ACC112 (cell line): Measurements from ENCODE around the gene LASP1NB.
"Not testable (repeated sequence)": the region's sequence is repeated elsewhere in the genome, so short reads cannot be mapped to it uniquely, and the experiment has no call there.

Experiments used
- H2AFZ ChIP-seq: fragments of 200-600 bp; sonication (generic); one replicate; pipeline ENCODE4 v1.6.0; 2017; ENCODE audit warnings: antibody characterized with exemption, low read length; ENCODE audit not compliant: unreplicated experiment
- H3K27ac ChIP-seq: fragments of 200-600 bp; sonication (generic); 2 replicates; pipeline ENCODE4 v1.5.1; 2014; ENCODE audit warnings: low read depth, mild to moderate bottlenecking, antibody characterized with exemption, low read length, moderate library complexity
- H3K27me3 ChIP-seq: fragments of 200-600 bp; sonication (generic); 2 replicates; pipeline ENCODE4 v1.6.1; 2014; ENCODE audit warnings: mild to moderate bottlenecking, antibody characterized with exemption, low read length, moderate library complexity, mixed read lengths; ENCODE audit not compliant: insufficient read depth
- H3K36me3 ChIP-seq: fragments of 200-600 bp; sonication (generic); 2 replicates; pipeline ENCODE4 v1.6.1; 2016; ENCODE audit warnings: mild to moderate bottlenecking, antibody characterized with exemption, low read length, moderate library complexity, mixed read lengths; ENCODE audit not compliant: insufficient read depth
- H3K4me1 ChIP-seq: fragments of 200-600 bp; sonication (generic); one replicate; pipeline ENCODE4 v1.6.1; 2016; ENCODE audit warnings: low read length, mixed read lengths; ENCODE audit not compliant: insufficient read depth, unreplicated experiment, control insufficient read depth
- H3K4me3 ChIP-seq: fragments of 200-600 bp; sonication (generic); 2 replicates; pipeline ENCODE4 v1.5.1; 2014; ENCODE audit warnings: mild to moderate bottlenecking, low read depth, low read length
- H3K79me2 ChIP-seq: fragments of 200-600 bp; sonication (generic); one replicate; pipeline ENCODE4 v1.6.0; 2016; ENCODE audit warnings: low read length; ENCODE audit not compliant: control insufficient read depth, unreplicated experiment, insufficient read depth

Gene LASP1NB

DNA sequence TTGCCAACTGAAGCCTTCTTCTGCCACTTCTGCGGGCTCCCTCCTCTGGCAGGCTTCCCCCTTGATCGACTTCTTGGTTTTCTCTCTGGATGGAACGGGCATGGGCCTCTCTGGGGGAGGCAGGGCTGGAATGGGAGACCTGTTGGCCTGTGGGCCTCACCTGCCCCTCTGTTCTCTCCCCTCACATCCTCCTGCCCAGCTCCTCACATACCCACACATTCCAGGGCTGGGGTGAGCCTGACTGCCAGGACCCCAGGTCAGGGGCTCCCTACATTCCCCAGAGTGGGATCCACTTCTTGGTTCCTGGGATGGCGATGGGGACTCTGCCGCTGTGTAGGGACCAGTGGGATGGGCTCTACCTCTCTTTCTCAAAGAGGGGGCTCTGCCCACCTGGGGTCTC, 6.5 kb upstream of the LASP1NB start:
- Histone ChIP-seq H3K4me3 (no peak overlapping the region), H2AFZ (no peak overlapping the region), H3K79me2 (peaks cover 3% of the 10 kb centered on the region), H3K36me3 (peaks cover 25% of the 10 kb centered on the region; the same call in 1 of the 2 replicates), H3K27ac (no peak overlapping the region), H3K4me1 (peaks cover 10% of the 10 kb centered on the region), H3K27me3 (no peaks in the 10 kb centered on the region)

DNA sequence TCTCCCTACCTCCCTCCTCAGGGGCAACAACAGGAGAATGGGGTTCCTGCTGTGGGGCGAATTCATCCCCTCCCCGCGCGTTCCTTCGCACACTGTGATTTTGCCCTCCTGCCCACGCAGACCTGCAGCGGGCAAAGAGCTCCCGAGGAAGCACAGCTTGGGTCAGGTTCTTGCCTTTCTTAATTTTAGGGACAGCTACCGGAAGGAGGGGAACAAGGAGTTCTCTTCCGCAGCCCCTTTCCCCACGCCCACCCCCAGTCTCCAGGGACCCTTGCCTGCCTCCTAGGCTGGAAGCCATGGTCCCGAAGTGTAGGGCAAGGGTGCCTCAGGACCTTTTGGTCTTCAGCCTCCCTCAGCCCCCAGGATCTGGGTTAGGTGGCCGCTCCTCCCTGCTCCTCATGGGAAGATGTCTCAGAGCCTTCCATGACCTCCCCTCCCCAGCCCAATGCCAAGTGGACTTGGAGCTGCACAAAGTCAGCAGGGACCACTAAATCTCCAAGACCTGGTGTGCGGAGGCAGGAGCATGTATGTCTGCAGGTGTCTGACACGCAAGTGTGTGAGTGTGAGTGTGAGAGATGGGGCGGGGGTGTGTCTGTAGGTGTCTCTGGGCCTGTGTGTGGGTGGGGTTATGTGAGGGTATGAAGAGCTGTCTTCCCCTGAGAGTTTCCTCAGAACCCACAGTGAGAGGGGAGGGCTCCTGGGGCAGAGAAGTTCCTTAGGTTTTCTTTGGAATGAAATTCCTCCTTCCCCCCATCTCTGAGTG, 5.9 kb upstream of the LASP1NB start:
- Histone ChIP-seq H3K4me3 (no peak overlapping the region), H3K27ac (no peak overlapping the region), H2AFZ (no peak overlapping the region), H3K4me1 (peaks cover 10% of the 10 kb centered on the region), H3K27me3 (no peaks in the 10 kb centered on the region), H3K36me3 (peaks cover 25% of the 10 kb centered on the region; the same call in 1 of the 2 replicates), H3K79me2 (peaks cover 3% of the 10 kb centered on the region)

DNA sequence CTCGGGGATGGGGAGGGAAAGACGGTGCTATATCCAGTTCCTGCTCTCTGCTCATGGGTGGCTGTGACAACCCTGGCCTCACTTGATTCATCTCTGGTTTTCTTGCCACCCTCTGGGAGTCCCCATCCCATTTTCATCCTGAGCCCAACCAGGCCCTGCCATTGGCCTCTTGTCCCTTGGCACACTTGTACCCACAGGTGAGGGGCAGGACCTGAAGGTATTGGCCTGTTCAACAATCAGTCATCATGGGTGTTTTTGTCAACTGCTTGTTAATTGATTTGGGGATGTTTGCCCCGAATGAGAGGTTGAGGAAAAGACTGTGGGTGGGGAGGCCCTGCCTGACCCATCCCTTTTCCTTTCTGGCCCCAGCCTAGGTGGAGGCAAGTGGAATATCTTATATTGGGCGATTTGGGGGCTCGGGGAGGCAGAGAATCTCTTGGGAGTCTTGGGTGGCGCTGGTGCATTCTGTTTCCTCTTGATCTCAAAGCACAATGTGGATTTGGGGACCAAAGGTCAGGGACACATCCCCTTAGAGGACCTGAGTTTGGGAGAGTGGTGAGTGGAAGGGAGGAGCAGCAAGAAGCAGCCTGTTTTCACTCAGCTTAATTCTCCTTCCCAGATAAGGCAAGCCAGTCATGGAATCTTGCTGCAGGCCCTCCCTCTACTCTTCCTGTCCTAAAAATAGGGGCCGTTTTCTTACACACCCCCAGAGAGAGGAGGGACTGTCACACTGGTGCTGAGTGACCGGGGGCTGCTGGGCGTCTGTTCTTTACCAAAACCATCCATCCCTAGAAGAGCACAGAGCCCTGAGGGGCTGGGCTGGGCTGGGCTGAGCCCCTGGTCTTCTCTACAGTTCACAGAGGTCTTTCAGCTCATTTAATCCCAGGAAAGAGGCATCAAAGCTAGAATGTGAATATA, 4.8 kb upstream of the LASP1NB start:
- Histone ChIP-seq H3K4me3 (no peak overlapping the region), H3K27ac (no peak overlapping the region), H3K36me3 (peaks cover 15% of the 10 kb centered on the region; the same call in 1 of the 2 replicates), H3K4me1 (peaks cover 10% of the 10 kb centered on the region), H2AFZ (no peak overlapping the region), H3K79me2 (peaks cover 1% of the 10 kb centered on the region), H3K27me3 (no peaks in the 10 kb centered on the region)

DNA sequence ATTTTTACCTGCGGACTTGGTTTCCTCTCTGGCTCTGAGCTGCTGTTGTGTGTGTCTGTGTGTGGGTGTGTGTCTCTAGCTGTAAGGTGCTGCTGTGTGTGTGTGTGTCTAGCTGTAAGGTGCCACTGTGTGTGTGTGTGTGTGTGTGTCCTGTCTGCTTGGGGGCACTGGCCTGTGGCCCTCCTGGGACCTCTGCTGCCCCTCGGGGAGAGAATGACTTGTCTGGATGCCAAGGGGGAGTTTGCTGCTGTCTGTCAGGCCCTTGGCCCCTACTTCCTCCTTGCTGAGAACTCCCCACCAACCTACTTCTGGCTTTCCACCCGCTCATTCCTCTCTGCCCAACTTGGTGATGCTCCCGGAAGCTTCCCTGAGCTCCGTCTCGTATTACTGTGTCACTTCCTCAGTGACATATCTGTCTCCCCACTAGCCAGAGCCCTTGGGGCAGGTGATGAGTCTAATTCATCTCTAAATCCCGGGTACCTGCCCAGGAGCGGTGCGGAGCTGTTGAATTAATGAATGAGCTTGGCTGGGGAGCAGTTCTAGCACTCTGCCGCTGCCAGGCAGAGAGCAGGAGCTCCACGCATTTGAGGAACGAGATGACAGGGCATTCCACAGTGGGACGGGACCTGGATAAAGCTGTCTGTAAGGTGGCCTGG, 3.5 kb upstream of the LASP1NB start:
- peaks cover 10% of the 10 kb centered on the region for H3K4me1 ChIP-seq
- H3K36me3 ChIP-seq: peaks cover 13% of the 10 kb centered on the region; the same call in 1 of the 2 replicates
- no peak overlapping the region for H3K4me3 ChIP-seq
- no peaks in the 10 kb centered on the region for H3K27me3 ChIP-seq
- no peak overlapping the region for H3K27ac ChIP-seq
- H3K79me2 ChIP-seq: no peaks in the 10 kb centered on the region
- no peak overlapping the region for H2AFZ ChIP-seq

DNA sequence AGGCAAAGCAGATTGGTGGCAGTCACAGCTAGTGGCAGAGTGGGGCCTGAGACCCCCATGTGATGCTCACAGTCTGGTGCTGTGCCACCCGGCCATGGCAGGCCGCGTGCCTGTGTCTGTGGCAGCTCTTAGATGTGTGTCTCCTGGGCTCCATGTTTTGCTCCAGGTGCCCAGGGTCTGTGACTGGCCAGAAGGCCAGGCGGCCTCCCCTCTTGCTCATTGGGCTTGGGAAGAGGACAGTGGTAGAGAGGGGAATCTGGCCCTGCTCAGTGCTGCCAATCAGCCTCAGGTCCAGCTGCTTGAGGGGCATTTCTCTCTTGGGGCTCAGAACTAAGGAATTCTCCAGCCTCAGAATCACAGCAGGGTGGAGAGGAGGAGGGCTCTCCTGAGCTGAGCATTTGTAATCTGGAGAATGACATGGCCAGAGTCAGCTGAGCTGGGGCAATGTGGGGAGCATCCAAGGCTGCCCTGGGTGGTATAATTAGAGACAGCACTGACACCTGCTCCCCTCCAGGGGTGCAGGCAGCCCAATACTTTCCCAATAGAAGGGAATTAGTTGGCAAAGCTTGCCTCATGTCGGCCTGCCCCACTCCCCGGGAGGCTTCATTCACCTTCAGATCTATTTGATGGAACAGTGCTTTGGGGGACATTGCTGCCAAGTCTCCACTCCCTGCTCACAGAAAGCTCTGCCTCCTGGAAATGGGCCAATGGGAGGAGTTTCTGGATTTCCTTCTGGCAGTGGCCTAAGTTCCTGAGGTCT, 2.7 kb upstream of the LASP1NB start:
- H3K27me3 ChIP-seq: no peaks in the 10 kb centered on the region
- H3K4me1 ChIP-seq: peaks cover 10% of the 10 kb centered on the region
- H3K4me3 ChIP-seq: no peak overlapping the region
- H3K79me2 ChIP-seq: no peaks in the 10 kb centered on the region
- H3K27ac ChIP-seq: no peak overlapping the region
- no peak overlapping the region for H2AFZ ChIP-seq
- H3K36me3 ChIP-seq: peaks cover 10% of the 10 kb centered on the region; the same call in 1 of the 2 replicates

DNA sequence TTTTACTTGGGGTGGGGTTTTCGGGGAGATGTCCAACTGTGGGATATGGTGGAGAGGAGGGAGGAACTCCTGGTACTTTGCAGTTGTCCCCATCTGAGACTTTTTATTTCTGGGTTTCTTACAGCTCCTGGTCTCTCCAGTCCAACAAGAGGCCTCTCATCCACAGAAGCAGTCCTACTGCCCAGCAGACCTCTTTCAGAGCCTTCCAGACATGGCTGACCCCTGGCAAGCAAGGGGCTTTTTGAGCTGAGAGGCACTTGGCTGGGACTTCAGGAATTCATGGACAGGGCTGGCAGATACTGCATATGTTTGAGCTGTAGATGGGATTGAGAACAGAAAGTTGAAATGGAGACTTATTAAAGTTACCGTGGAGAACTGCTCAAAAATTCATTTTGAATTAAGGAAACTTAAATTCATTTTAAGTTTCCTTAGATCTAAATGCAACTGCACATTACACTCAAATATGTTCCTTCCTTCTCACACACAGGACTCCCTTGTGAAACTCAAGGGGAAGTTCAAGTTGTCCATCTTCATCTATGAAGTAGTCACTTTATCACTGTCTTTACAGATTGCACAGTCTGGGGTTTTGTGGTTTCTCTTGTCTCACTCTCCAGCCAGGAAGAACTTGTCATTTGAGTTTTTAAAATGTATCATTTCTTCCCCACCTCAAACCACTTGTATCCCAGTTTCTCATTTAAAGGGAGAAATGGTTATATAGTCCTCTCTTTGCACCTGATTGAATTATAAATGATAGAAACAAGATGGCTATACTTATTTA, 1.1 kb downstream of the LASP1NB start:
- Histone ChIP-seq H3K36me3 (no peaks in the 10 kb centered on the region), H3K4me1 (peaks cover 10% of the 10 kb centered on the region), H2AFZ (no peak overlapping the region), H3K27me3 (no peaks in the 10 kb centered on the region), H3K79me2 (no peaks in the 10 kb centered on the region), H3K4me3 (no peak overlapping the region), H3K27ac (no peak overlapping the region)

DNA sequence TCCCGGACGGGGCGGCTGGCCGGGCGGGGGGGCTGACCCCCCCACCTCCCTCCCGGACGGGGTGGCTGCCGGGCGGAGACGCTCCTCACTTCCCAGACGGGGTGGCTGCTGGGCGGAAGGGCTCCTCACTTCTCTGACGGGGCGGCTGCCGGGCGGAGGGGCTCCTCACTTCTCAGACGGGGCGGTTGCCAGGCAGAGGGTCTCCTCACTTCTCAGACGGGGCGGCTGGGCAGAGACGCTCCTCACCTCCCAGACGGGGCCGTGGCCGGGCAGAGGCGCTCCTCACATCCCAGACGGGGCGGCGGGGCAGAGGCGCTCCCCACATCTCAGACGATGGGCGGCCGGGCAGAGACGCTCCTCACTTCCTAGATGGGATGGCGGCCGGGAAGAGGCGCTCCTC, 5.4 kb downstream of the LASP1NB start:
- H3K27me3 ChIP-seq, H3K4me3 ChIP-seq, H3K79me2 ChIP-seq, H3K36me3 ChIP-seq, H3K4me1 ChIP-seq, H3K27ac ChIP-seq, H2AFZ ChIP-seq: not testable (repeated sequence)

DNA sequence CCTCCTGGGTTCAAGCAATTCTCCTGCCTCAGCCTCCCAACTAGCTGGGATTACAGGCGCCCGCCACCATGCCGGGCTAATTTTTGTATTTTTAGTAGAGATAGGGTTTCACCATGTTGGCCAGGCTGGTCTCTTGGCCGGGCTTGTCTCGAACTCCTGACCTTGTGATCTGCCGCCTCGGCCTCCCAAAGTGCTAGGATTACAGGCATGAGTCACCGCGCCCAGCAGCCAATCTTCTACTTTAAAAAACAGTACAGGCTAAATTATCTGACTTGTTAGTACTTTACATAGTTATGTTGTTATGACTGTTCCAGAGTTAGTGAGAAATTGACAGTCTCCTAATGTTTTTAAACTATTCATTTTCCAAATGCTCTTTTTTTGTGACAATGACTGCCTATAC, 8.5 kb downstream of the LASP1NB start:
- not testable (repeated sequence) for H3K27me3 ChIP-seq, H3K79me2 ChIP-seq, H3K4me1 ChIP-seq, H3K4me3 ChIP-seq, H2AFZ ChIP-seq, H3K36me3 ChIP-seq, H3K27ac ChIP-seq

DNA sequence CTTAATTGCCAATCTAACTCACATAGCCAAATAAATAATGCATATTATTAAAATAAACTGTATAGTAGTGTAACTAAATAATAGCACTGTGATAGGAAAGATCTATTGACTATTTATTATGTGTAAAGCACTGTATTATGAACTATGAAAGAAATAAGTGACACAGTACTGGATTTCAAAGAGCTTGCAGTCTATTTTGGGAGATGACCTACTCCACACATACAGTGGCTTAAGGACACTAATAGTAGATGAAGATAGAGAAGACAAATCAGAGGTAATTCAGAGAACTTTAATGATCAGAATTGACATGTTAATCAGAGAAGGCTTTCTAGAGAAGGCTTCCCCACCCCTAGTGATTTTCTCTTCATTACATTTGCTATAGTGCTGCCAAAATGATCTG, 14.6 kb downstream of the LASP1NB start:
- Histone ChIP-seq H3K4me1 (no peaks in the 10 kb centered on the region), H3K79me2 (no peaks in the 10 kb centered on the region), H3K36me3 (no peaks in the 10 kb centered on the region), H3K27me3 (no peaks in the 10 kb centered on the region; the same call in 1 of the 2 replicates), H3K4me3 (no peak overlapping the region), H3K27ac (no peak overlapping the region), H2AFZ (no peak overlapping the region)
